GM18526 (cell line): ENCODE data around the gene C1QTNF5.

Experiments used
- POLR2A ChIP-seq: IDR thresholded peaks from 3 replicates; pipeline ENCODE4 v1.6.1; 2011; ENCODE audit not compliant: insufficient read length; ENCODE audit errors: extremely low read depth

The C1QTNF5 gene, protein sequence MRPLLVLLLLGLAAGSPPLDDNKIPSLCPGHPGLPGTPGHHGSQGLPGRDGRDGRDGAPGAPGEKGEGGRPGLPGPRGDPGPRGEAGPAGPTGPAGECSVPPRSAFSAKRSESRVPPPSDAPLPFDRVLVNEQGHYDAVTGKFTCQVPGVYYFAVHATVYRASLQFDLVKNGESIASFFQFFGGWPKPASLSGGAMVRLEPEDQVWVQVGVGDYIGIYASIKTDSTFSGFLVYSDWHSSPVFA

GRCh38 chr11:119340335-119341221 lies at the start of gene C1QTNF5:
Gene C1QTNF5, minus strand, starts transcription at chr11:119340883. Its CDS starts 486 bp downstream, at chr11:119340397.
- no peak for TF ChIP-seq POLR2A

DNA sequence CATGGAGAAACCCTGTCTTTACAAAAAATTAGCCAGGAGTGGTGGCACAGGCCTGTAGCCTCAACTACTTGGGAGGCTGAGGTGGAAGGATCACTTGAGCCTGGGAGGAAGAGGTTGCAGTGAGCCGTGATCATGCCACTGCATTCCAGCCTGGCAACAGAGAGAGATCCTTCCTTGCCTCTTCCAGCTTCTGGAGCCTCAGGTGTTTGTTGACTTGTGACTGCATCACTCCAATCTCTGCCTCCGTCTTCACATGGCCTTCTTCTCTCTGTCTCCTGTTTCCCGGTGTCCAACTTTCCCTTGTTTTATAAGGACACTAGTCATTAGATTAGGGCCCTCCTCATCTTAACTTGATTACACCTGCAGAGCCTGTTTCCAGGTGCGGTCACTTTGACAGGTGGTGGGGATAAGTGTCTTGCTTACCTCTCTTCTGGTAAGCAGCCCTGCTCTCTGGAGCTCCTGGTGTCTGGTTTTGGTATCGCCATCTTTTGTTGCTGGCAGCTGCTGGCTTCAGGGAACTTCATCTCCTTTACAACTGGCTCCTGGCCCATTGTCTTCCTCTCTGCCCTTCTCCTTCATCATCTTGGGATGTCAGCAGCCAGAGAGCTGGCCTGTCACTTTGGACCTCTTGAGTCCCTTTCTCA lies 49.0 kb upstream of the C1QTNF5 start:
- no peak for TF ChIP-seq POLR2A

DNA sequence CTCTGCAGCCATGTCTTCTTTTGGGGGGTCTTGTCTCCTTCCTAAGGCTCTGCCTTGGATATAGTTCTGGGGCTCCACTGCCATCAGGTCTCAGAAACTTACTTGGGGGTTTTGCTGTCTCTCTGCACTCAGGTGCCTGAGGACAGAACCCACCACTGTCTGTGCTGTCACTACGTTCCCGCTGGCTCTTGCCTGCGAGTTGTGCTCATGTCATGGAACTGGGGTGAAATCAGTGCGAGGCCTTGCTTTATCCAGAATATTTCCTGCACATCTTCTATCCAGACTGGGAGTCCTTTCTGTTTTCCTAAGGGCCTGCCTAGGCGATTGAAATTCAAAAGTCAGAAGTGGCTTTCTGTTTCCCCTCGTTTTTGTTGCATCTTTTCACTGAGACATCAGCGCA lies 47.4 kb upstream of the C1QTNF5 start:
- TF ChIP-seq POLR2A: no peak

DNA sequence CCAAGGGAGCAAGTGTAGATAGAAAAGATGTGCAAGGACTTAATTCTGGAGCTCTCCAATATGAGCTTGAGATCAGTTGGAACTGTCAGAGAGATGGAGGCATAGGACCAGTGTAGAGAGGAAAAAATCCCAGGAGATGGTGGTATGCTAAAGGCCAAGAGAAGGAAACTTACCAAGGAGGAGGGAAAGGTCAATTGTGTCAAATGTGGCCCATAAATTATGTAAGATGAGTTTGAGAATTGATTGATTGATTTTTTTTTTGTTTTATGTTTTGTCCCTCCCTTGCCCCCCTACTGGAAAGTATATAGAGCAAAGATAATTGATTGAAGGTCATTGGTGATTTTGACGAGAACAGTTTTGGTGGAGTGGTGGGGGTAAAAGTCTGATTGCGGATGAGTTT lies 43.6 kb upstream of the C1QTNF5 start:
- no peak for TF ChIP-seq POLR2A

DNA sequence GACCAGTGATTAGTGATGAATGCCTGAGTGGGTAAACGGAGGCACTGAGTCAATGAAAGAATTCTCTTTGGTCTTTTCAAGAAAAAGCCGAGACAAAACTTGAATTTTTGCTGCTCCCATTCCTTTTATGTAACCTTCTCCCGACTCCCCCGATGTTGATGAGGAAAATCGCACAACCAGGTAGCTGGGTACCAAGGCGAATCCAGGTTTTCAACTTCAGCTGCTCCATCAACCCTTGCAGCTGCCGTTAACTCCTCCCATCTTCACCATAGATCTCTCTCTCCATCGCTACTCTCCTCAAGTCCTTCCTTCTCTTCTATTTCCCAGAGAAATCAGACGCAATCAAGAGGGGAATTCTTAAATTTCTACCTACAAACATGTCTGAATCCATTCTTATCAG lies 41.4 kb upstream of the C1QTNF5 start:
- no peak for TF ChIP-seq POLR2A

DNA sequence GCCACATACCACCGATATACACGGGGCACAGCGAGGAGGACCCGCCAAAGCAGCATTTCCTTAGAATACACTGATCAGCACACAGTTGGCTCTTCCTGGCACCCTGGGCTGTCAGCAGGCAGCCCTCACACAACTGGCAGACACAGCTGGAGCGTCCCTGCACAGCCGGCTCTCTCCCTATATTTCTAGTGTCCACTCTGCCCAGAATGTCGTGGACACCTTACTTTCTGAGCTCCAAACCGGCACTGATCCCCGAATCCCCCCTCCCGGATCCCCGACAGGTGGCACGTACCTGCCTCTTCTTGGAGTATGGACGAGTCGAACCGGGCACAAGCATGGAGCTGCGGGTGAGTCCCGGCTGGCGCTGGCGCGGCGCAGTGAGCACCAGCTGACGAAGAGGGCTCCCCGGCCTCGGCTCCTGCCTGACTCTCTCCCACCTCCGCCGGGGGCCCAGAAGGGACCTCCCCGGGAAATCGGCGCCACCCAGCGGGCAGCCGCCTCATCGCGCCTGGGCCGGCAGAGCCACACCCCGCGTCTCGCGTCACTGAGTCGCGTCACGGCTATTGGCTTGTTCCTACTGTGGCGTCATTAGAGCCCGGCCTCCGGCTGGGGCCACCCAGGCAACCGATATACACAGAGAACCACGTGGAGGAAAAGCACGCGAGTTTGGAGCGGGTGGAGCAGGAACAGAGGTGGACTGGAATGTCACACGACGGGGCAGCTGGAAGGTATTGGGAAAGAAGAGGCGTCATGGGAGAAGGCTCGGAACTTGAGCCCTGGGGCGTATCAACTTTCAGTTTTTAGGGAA lies 40.7 kb upstream of the C1QTNF5 start, which contains the start of gene USP2:
Gene USP2 (minus strand): TSS at position 510 of the 808 bp plus-strand sequence. CDS start 8,210 bp downstream, outside the sequence.
- no peak for TF ChIP-seq POLR2A

- no peak for TF ChIP-seq POLR2A
Measured at GRCh38 chr11:119380827-119381180, 40.1 kb upstream of the C1QTNF5 start.

- no peak for TF ChIP-seq POLR2A
Measured at GRCh38 chr11:119380160-119380826, 39.6 kb upstream of the C1QTNF5 start.

GRCh38 chr11:119378851-119379465 lies 38.3 kb upstream of the C1QTNF5 start:
- TF ChIP-seq POLR2A: no peak

- TF ChIP-seq POLR2A: no peak
Measured at GRCh38 chr11:119377961-119378667, 37.4 kb upstream of the C1QTNF5 start.

- TF ChIP-seq POLR2A: no peak
Measured at GRCh38 chr11:119377112-119377901, 36.6 kb upstream of the C1QTNF5 start.

- TF ChIP-seq POLR2A: no peak
Measured at GRCh38 chr11:119376197-119376847, 35.6 kb upstream of the C1QTNF5 start.
